NCI-H2227 treated with DMSO at 0.1 percent for 48 hours (cell line): ENCODE measurements around the gene KRT3.
"Not testable (repeated sequence)": the region's sequence is repeated elsewhere in the genome, so short reads cannot be mapped to it uniquely, and the experiment has no call there.

Experiments used
- DNase-seq: peaks from one replicate; lab custom pipeline; 2025; lab: John Stamatoyannopoulos, UW

The KRT3 gene

GRCh38 chr12:52798003-52798670 lies 2.2 kb upstream of the KRT3 start:
- no peak for DNase-seq

GRCh38 chr12:52797529-52797894 lies 1.6 kb upstream of the KRT3 start:
- no peak for DNase-seq

GRCh38 chr12:52796839-52797528 lies 1.1 kb upstream of the KRT3 start:
- no peak for DNase-seq

- DNase-seq, result no peak
Measured at GRCh38 chr12:52796429-52796794, 495 bp upstream of the KRT3 start.

- not testable (repeated sequence) for DNase-seq
Measured at GRCh38 chr12:52795332-52795674, 614 bp downstream of the KRT3 start.

GRCh38 chr12:52794479-52795331 lies 1.2 kb downstream of the KRT3 start:
- DNase-seq, result no peak

GRCh38 chr12:52792185-52793029 lies 3.5 kb downstream of the KRT3 start:
- no peak for DNase-seq

GRCh38 chr12:52791271-52792184 lies 4.4 kb downstream of the KRT3 start:
- DNase-seq, result no peak

GRCh38 chr12:52790427-52791270 lies 5.3 kb downstream of the KRT3 start:
- no peak for DNase-seq

- DNase-seq, result no peak
Measured at GRCh38 chr12:52789637-52790426, 6.1 kb downstream of the KRT3 start.

GRCh38 chr12:52788876-52789636 lies 6.9 kb downstream of the KRT3 start:
- no peak for DNase-seq

- DNase-seq, result no peak
Measured at GRCh38 chr12:52788192-52788875, 7.6 kb downstream of the KRT3 start.

- DNase-seq, result no peak
Measured at GRCh38 chr12:52787324-52788191, 8.4 kb downstream of the KRT3 start.

GRCh38 chr12:52784909-52785308 lies 11.0 kb downstream of the KRT3 start:
- DNase-seq, result no peak

GRCh38 chr12:52783563-52784316 lies 12.2 kb downstream of the KRT3 start:
- no peak for DNase-seq

- DNase-seq, result no peak
Measured at GRCh38 chr12:52782502-52782901, 13.4 kb downstream of the KRT3 start.
